ENCODE measurements around the gene CD7. TPM values are rescaled to one million over a fixed set of nuclear protein-coding genes. Genes with fewer than 3 reads are reported as not detected.

Gene CD7
- total and polyA plus RNA-seq, 9 of the 15 experiments (the other 6 are each of a cell fraction or from before 2014, with no cell fraction given): 0.21 to 0.35 TPM; not detected in 7

GRCh38 chr17:82273327-82274133 lies 43.9 kb downstream of the CD7 start, which contains the start of gene CSNK1D (continued):
- TF ChIP-seq PHF20 (IDR thresholded peaks at IDR 0.05; ENCODE audit: partially characterized antibody): peak; percentile 78
- no peak for TF ChIP-seq CBX2 (IDR thresholded peaks at IDR 0.05; ENCODE audit: insufficient read depth, low read length, poor library complexity, severe bottlenecking)
- TF ChIP-seq HDAC6 (IDR thresholded peaks at IDR 0.05; ENCODE audit: low read depth, low read length): no peak
- TF ChIP-seq, protein P1, sequence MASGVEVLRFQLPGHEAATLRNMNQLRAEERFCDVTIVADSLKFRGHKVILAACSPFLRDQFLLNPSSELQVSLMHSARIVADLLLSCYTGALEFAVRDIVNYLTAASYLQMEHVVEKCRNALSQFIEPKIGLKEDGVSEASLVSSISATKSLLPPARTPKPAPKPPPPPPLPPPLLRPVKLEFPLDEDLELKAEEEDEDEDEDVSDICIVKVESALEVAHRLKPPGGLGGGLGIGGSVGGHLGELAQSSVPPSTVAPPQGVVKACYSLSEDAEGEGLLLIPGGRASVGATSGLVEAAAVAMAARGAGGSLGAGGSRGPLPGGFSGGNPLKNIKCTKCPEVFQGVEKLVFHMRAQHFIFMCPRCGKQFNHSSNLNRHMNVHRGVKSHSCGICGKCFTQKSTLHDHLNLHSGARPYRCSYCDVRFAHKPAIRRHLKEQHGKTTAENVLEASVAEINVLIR (CRISPR knock-in tag; IDR thresholded peaks at IDR 0.05): peak; percentile 87
- 0 out of 2 replicates have a peak, but pooled peaks have one; percentile 62 for TF ChIP-seq SIN3B (IDR thresholded peaks at IDR 0.05; ENCODE audit: low read depth)
- TF ChIP-seq ATF7 (IDR thresholded peaks at IDR 0.05): peak; percentile 97
- TF ChIP-seq RBM15 (IDR thresholded peaks at IDR 0.05; ENCODE audit: insufficient read depth, low read length): no peak
- no peak for TF ChIP-seq PTRF (tag; IDR thresholded peaks at IDR 0.05)
- TF ChIP-seq EGR1 (conservative IDR thresholded peaks at IDR 0.05): peak; percentile 47
- TF ChIP-seq POLR2G (IDR thresholded peaks at IDR 0.05; ENCODE audit: low read depth, low read length): peak; percentile 89
- no peak for TF ChIP-seq HOXB6 (CRISPR knock-in tag; IDR thresholded peaks at IDR 0.05; ENCODE audit: borderline replicate concordance)
- no peak for TF ChIP-seq TSC22D4 (tag; IDR thresholded peaks at IDR 0.05)
- peak; percentile 40 for TF ChIP-seq PKNOX1 (IDR thresholded peaks at IDR 0.05)
- TF ChIP-seq, protein P2, sequence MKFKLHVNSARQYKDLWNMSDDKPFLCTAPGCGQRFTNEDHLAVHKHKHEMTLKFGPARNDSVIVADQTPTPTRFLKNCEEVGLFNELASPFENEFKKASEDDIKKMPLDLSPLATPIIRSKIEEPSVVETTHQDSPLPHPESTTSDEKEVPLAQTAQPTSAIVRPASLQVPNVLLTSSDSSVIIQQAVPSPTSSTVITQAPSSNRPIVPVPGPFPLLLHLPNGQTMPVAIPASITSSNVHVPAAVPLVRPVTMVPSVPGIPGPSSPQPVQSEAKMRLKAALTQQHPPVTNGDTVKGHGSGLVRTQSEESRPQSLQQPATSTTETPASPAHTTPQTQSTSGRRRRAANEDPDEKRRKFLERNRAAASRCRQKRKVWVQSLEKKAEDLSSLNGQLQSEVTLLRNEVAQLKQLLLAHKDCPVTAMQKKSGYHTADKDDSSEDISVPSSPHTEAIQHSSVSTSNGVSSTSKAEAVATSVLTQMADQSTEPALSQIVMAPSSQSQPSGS (CRISPR knock-in tag; IDR thresholded peaks at IDR 0.05): peak; percentile 70; the same call in 1 of the 2 replicates
- TF ChIP-seq NFE2L1 (tag; IDR thresholded peaks at IDR 0.05; ENCODE audit: borderline replicate concordance, low read depth): no peak
- TF ChIP-seq YY1 (IDR thresholded peaks at IDR 0.05; ENCODE audit: borderline replicate concordance in 1 of 3, control insufficient read depth in 1 of 3, extremely low read depth in 1 of 3, insufficient read depth in 3 of 3, insufficient read length in 1 of 3, insufficient replicate concordance in 2 of 3, low read depth in 1 of 3, low read length in 2 of 3): peak; percentile 67 to 92 (median 91)
- no peak for TF ChIP-seq ZNF609 (CRISPR knock-in tag; IDR thresholded peaks at IDR 0.05; ENCODE audit: borderline replicate concordance)
- TF ChIP-seq PYGO2 (tag; IDR thresholded peaks at IDR 0.05): no peak

Data from K562 (cell line).